Measurements from ENCODE around the gene SMPDL3A. TPM values are rescaled to one million over a fixed set of nuclear protein-coding genes. Genes with fewer than 3 reads are reported as not detected.

The SMPDL3A gene
- total and polyA plus RNA-seq, 2 of the 13 experiments (the other 11 are each of a cell fraction or from before 2014, with no cell fraction given), result 7.8 to 17.3 TPM

DNA sequence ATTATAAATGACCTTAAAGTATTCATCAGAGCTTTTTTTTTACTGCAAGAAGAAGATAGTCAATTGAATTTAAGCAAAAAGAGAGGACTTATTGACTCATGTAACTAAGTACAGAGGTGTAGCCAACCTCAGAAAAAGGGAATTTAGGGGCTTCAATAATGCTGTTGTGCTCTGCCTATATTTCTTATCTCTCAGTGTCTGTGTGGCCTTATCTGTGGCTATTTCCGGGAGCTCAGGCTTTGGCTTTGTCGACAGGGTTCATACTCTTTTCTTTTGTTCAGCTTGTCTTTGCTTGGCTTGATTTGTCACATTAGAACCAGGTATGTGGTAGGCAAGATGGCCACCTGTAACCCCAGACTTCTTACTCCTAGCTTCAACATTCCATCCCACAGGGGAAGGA lies 48.1 kb upstream of the SMPDL3A start:
- H3K79me2 ChIP-seq (ENCODE audit: insufficient read depth, low read length), result no peaks in the 10 kb centered on the region
- intact Hi-C loops (cut with micrococcal nuclease; ENCODE audit: unreplicated experiment) (no loop called here), in situ Hi-C loops (cut with HindIII; ENCODE audit: extremely low pct_ligation_motif_present, low pct_unique_long_range_greater_than_20kb) (loop anchor here (25.0 kb wide), 1 partner anchor 571 kb away; no protein-coding TSS in a partner anchor)
- FAIRE-seq (no peak), ATAC-seq (no peak), DNase-seq (ENCODE audit: low spot score) (no peak)
- no TSS peak for BruUV-seq (replicated peaks)
- no peaks in the 10 kb centered on the region for H4K20me1 ChIP-seq (ENCODE audit: insufficient read depth, low read length)
- no peaks in the 10 kb centered on the region for H3K36me3 ChIP-seq (replicated peaks in 1 of 2; ENCODE audit: control insufficient read depth in 1 of 2, insufficient read depth in 2 of 2, low read length in 2 of 2)
- H3K9ac ChIP-seq (ENCODE audit: insufficient read depth, low read depth, low read length), result no peak overlapping the region
- POLR2A ChIA-PET, result no interaction called here
- CTCF ChIA-PET (ENCODE audit: low intra/inter-chr PET ratio, low total read pairs), result no interaction called here
- H3K4me1 ChIP-seq (ENCODE audit: insufficient read depth, low read length), result no peaks in the 10 kb centered on the region
- H3K4me2 ChIP-seq (ENCODE audit: low read depth, low read length), result no peak overlapping the region
- H3K27ac ChIP-seq (ENCODE audit: extremely low read length, insufficient read depth, low read length), result no peak overlapping the region
- H3K9me3 ChIP-seq (ENCODE audit: low read length), result peaks cover 9% of the 10 kb centered on the region; the same call in 1 of the 2 replicates
- H2AFZ ChIP-seq (ENCODE audit: low read length), result no peak overlapping the region
- no peak overlapping the region for H3K4me3 ChIP-seq (replicated peaks in 1 of 3; ENCODE audit: insufficient read depth in 1 of 3, low read depth in 2 of 3, low read length in 3 of 3)
- H3K27me3 ChIP-seq (ENCODE audit: control insufficient read depth in 1 of 2, insufficient read depth in 2 of 2, low read length in 2 of 2), result peaks cover 0 to 3% of the 10 kb centered on the region in 2 experiments; a peak in 2 of 5 replicates
- 4% methylated on average over 2 of the region's 2 CpGs for WGBS (ENCODE audit: low lambda C conversion rate)
- TF ChIP-seq SUZ12 (IDR thresholded peaks at IDR 0.05; ENCODE audit: low read depth, low read length) (no peak), ZBTB7A (CRISPR knock-in tag; IDR thresholded peaks at IDR 0.05) (no peak), NONO (IDR thresholded peaks at IDR 0.05) (no peak), NONO (CRISPR knock-in tag; conservative IDR thresholded peaks at IDR 0.05) (no peak), ZNF530 (CRISPR knock-in tag; IDR thresholded peaks at IDR 0.05; ENCODE audit: low read depth) (no peak), ELF4 (CRISPR knock-in tag; IDR thresholded peaks at IDR 0.05; ENCODE audit: borderline replicate concordance) (no peak), NFATC3 (CRISPR knock-in tag; IDR thresholded peaks at IDR 0.05) (no peak), ZNF230 (CRISPR knock-in tag; IDR thresholded peaks at IDR 0.05) (no peak), TAF15 (IDR thresholded peaks at IDR 0.05; ENCODE audit: low read depth, low read length, poor library complexity, severe bottlenecking) (no peak), ZNF367 (CRISPR knock-in tag; IDR thresholded peaks at IDR 0.05; ENCODE audit: borderline replicate concordance) (no peak), STAG1 (CRISPR knock-in tag; IDR thresholded peaks at IDR 0.05) (no peak), ZSCAN22 (CRISPR knock-in tag; IDR thresholded peaks at IDR 0.05) (no peak), NFE2 (CRISPR knock-in tag; IDR thresholded peaks at IDR 0.05) (no peak), ZNF737 (CRISPR knock-in tag; IDR thresholded peaks at IDR 0.05; ENCODE audit: borderline replicate concordance) (no peak), ZNF562 (CRISPR knock-in tag; IDR thresholded peaks at IDR 0.05; ENCODE audit: borderline replicate concordance) (no peak)
- TF ChIP-seq, protein P1, sequence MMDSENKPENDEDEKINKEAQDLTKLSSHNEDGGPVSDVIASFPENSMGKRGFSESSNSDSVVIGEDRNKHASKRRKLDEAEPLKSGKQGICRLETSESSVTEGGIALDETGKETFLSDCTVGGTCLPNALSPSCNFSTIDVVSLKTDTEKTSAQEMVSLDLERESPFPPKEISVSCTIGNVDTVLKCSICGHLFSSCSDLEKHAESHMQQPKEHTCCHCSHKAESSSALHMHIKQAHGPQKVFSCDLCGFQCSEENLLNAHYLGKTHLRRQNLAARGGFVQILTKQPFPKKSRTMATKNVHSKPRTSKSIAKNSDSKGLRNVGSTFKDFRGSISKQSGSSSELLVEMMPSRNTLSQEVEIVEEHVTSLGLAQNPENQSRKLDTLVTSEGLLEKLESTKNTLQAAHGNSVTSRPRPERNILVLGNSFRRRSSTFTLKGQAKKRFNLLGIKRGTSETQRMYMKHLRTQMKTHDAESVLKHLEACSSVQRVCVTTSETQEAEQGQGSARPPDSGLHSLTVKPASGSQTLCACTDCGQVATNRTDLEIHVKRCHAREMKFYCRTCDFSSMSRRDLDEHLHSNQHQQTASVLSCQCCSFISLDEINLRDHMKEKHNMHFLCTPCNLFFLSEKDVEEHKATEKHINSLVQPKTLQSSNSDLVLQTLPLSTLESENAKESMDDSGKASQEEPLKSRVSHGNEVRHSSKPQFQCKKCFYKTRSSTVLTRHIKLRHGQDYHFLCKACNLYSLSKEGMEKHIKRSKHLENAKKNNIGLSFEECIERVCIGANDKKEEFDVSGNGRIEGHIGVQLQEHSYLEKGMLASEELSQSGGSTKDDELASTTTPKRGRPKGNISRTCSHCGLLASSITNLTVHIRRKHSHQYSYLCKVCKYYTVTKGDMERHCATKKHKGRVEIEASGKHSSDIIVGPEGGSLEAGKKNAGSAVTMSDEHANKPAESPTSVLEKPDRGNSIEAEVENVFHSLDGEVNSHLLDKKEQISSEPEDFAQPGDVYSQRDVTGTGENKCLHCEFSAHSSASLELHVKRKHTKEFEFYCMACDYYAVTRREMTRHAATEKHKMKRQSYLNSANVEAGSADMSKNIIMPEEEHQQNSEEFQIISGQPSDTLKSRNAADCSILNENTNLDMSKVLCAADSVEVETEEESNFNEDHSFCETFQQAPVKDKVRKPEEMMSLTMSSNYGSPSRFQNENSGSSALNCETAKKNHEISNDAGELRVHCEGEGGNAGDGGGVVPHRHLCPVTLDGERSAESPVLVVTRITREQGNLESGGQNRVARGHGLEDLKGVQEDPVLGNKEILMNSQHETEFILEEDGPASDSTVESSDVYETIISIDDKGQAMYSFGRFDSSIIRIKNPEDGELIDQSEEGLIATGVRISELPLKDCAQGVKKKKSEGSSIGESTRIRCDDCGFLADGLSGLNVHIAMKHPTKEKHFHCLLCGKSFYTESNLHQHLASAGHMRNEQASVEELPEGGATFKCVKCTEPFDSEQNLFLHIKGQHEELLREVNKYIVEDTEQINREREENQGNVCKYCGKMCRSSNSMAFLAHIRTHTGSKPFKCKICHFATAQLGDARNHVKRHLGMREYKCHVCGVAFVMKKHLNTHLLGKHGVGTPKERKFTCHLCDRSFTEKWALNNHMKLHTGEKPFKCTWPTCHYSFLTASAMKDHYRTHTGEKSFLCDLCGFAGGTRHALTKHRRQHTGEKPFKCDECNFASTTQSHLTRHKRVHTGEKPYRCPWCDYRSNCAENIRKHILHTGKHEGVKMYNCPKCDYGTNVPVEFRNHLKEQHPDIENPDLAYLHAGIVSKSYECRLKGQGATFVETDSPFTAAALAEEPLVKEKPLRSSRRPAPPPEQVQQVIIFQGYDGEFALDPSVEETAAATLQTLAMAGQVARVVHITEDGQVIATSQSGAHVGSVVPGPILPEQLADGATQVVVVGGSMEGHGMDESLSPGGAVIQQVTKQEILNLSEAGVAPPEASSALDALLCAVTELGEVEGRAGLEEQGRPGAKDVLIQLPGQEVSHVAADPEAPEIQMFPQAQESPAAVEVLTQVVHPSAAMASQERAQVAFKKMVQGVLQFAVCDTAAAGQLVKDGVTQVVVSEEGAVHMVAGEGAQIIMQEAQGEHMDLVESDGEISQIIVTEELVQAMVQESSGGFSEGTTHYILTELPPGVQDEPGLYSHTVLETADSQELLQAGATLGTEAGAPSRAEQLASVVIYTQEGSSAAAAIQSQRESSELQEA (CRISPR knock-in tag; IDR thresholded peaks at IDR 0.05; ENCODE audit: not compliant biosample characterization), result no peak
- TF ChIP-seq, protein P2, sequence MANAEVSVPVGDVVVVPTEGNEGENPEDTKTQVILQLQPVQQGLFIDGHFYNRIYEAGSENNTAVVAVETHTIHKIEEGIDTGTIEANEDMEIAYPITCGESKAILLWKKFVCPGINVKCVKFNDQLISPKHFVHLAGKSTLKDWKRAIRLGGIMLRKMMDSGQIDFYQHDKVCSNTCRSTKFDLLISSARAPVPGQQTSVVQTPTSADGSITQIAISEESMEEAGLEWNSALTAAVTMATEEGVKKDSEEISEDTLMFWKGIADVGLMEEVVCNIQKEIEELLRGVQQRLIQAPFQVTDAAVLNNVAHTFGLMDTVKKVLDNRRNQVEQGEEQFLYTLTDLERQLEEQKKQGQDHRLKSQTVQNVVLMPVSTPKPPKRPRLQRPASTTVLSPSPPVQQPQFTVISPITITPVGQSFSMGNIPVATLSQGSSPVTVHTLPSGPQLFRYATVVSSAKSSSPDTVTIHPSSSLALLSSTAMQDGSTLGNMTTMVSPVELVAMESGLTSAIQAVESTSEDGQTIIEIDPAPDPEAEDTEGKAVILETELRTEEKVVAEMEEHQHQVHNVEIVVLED (CRISPR knock-in tag; IDR thresholded peaks at IDR 0.05; ENCODE audit: borderline replicate concordance), result no peak
